H1 (cell line): ENCODE results near the gene GJB6. TPM values are rescaled to one million over a fixed set of nuclear protein-coding genes. Genes with fewer than 3 reads are reported as not detected.

Experiments used
- CTCF ChIA-PET: fragments of 300-600 bp; sonication (Branson Sonifier 250); formaldehyde crosslinking; loops from one replicate; lab custom pipeline; 2021; ENCODE audit not compliant: partially characterized antibody; lab: Charles Lee
- POLR2A ChIA-PET: fragments of 300-600 bp; sonication (Branson Sonifier 250); formaldehyde crosslinking; loops from one replicate; lab custom pipeline; 2021; ENCODE audit warnings: inconsistent platforms; ENCODE audit not compliant: partially characterized antibody; lab: Charles Lee
- DNase-seq, 2 experiments: peaks; one replicate each; pipeline versions ENCODE4 v3.0.0 to v3.0.0-alpha.2; 2010 to 2022; ENCODE audit warnings: low spot score in 2 of 2, low read depth in 1 of 2, mixed read lengths in 1 of 2
- FAIRE-seq: peaks from 2 replicates; lab custom pipeline; 2011; peaks lifted over from hg19 to GRCh38; lab: Jason Lieb, UNC
- H2AFZ ChIP-seq: 2 replicates; pipeline ENCODE4 v1.8.1; 2012; ENCODE audit warnings: low read length, inconsistent platforms
- H2AK5ac ChIP-seq: 2 replicates; pipeline ENCODE4 v1.6.1; 2013; ENCODE audit warnings: low read depth, low read length
- H2BK120ac ChIP-seq: replicated peaks from 2 replicates; pipeline ENCODE3; 2013; ENCODE audit warnings: low read depth, low read length, inconsistent platforms
- H2BK12ac ChIP-seq: 2 replicates; pipeline ENCODE4 v1.6.1; 2013; ENCODE audit warnings: low read depth, low read length
- H2BK15ac ChIP-seq: 2 replicates; pipeline ENCODE4 v1.6.1; 2013; ENCODE audit warnings: low read length
- H2BK20ac ChIP-seq: 2 replicates; pipeline ENCODE4 v1.6.1; 2013; ENCODE audit warnings: low read length
- H2BK5ac ChIP-seq: 2 replicates; pipeline ENCODE4 v1.6.1; 2013; ENCODE audit warnings: low read depth, low read length
- H3K14ac ChIP-seq: 2 replicates; pipeline ENCODE4 v1.6.1; 2013; ENCODE audit warnings: inconsistent platforms; ENCODE audit not compliant: insufficient read length
- H3K18ac ChIP-seq: 2 replicates; pipeline ENCODE4 v1.6.1; 2013; ENCODE audit warnings: low read length; ENCODE audit errors: extremely low read depth
- H3K23ac ChIP-seq: 2 replicates; pipeline ENCODE4 v1.6.1; 2013; ENCODE audit warnings: inconsistent platforms; ENCODE audit not compliant: insufficient read length
- H3K23me2 ChIP-seq: 2 replicates; pipeline ENCODE4 v1.6.1; 2013; ENCODE audit warnings: low read depth, low read length
- H3K27ac ChIP-seq: 2 replicates; pipeline ENCODE4 v1.6.1; 2011; ENCODE audit warnings: low read depth, low read length, inconsistent platforms
- H3K27me3 ChIP-seq, 4 experiments: replicated peaks in 1 of 4; 1 replicate in 1 of 4; 2 replicates in 3 of 4; pipeline versions ENCODE4 v1.6.1 to v1.8.1; 2011 to 2013; ENCODE audit warnings: low read length in 3 of 4, mild to moderate bottlenecking in 3 of 4, inconsistent platforms in 2 of 4, mixed read lengths in 2 of 4, moderate library complexity in 1 of 4; ENCODE audit not compliant: control insufficient read depth in 3 of 4, insufficient read depth in 3 of 4; ENCODE audit errors: extremely low read depth in 1 of 4
- H3K36me3 ChIP-seq, 4 experiments: 2 replicates each; pipeline versions ENCODE4 v1.6.1 to v1.8.1; 2011 to 2013; ENCODE audit warnings: mild to moderate bottlenecking in 4 of 4, low read length in 3 of 4, moderate library complexity in 2 of 4, control low read depth in 1 of 4, inconsistent platforms in 1 of 4; ENCODE audit not compliant: insufficient read depth in 4 of 4, control insufficient read depth in 2 of 4
- H3K4ac ChIP-seq: replicated peaks from 2 replicates; pipeline ENCODE3; 2013; ENCODE audit warnings: low read length, low read depth, mixed read lengths, inconsistent platforms; ENCODE audit not compliant: insufficient read length
- H3K4me1 ChIP-seq, 4 experiments: replicated peaks in 1 of 4; 1 replicate in 1 of 4; 2 replicates in 3 of 4; pipeline versions ENCODE4 v1.6.1 to v1.8.1; 2011 to 2013; ENCODE audit warnings: low read length in 3 of 4, inconsistent platforms in 2 of 4, mixed read lengths in 1 of 4; ENCODE audit not compliant: insufficient read depth in 4 of 4, control insufficient read depth in 3 of 4
- H3K4me2 ChIP-seq, 2 experiments: 2 replicates each; pipeline versions ENCODE4 v1.6.1 to v1.8.1; 2011 to 2013; ENCODE audit warnings: low read depth in 2 of 2, low read length in 2 of 2, control low read depth in 1 of 2, inconsistent platforms in 1 of 2, mild to moderate bottlenecking in 1 of 2; ENCODE audit not compliant: insufficient read depth in 1 of 2
- H3K4me3 ChIP-seq, 4 experiments: fragments of 200-600, 300-600 bp in 1 of 4; sonication (generic), shearing (Covaris generic), sonication (Bioruptor Twin) in 1 of 4; 2 replicates each; pipeline versions ENCODE4 v1.5.1 to v1.8.1; 2011 to 2016; ENCODE audit warnings: low read length in 4 of 4, low read depth in 3 of 4, control low read depth in 2 of 4, inconsistent platforms in 2 of 4, mild to moderate bottlenecking in 2 of 4, mixed read lengths in 1 of 4, moderate library complexity in 1 of 4; ENCODE audit not compliant: insufficient read depth in 2 of 4; ENCODE audit errors: extremely low read depth in 1 of 4
- H3K56ac ChIP-seq: replicated peaks from 2 replicates; pipeline ENCODE3; 2013; ENCODE audit warnings: low read depth, mild to moderate bottlenecking, mixed read lengths, low read length, inconsistent platforms; ENCODE audit not compliant: insufficient read length
- H3K79me1 ChIP-seq: 2 replicates; pipeline ENCODE4 v1.6.1; 2013; ENCODE audit warnings: low read depth, low read length, control low read depth
- H3K79me2 ChIP-seq, 2 experiments: 2 replicates each; pipeline versions ENCODE4 v1.6.1 to v1.8.1; 2012 to 2013; ENCODE audit warnings: low read length in 2 of 2, mild to moderate bottlenecking in 2 of 2, inconsistent platforms in 1 of 2; ENCODE audit not compliant: insufficient read depth in 2 of 2, control insufficient read depth in 1 of 2
- H3K9ac ChIP-seq, 4 experiments: replicated peaks in 1 of 4; 1 replicate in 1 of 4; 2 replicates in 3 of 4; pipeline versions ENCODE4 v1.6.1 to v1.8.1; 2011 to 2013; ENCODE audit warnings: low read depth in 3 of 4, low read length in 3 of 4, control low read depth in 2 of 4, mild to moderate bottlenecking in 2 of 4, moderate library complexity in 2 of 4, inconsistent platforms in 1 of 4; ENCODE audit errors: extremely low read depth in 1 of 4
- H3K9me3 ChIP-seq, 2 experiments: 2 replicates each; pipeline versions ENCODE4 v1.6.1 to v1.8.1; 2012 to 2013; ENCODE audit warnings: mild to moderate bottlenecking in 2 of 2, moderate library complexity in 2 of 2, control low read depth in 1 of 2, inconsistent platforms in 1 of 2, low read depth in 1 of 2, low read length in 1 of 2, mixed read lengths in 1 of 2; ENCODE audit not compliant: insufficient read depth in 2 of 2
- H4K20me1 ChIP-seq, 2 experiments: replicated peaks in 1 of 2; 2 replicates each; pipeline versions ENCODE3 to v1.8.1; 2011 to 2013; ENCODE audit warnings: inconsistent platforms in 2 of 2, low read length in 2 of 2, mild to moderate bottlenecking in 1 of 2; ENCODE audit not compliant: insufficient read depth in 2 of 2, control insufficient read depth in 1 of 2
- H4K5ac ChIP-seq: 2 replicates; pipeline ENCODE4 v1.6.1; 2013; ENCODE audit warnings: low read length, low read depth, mixed read lengths, inconsistent platforms; ENCODE audit not compliant: insufficient read length
- H4K8ac ChIP-seq: 2 replicates; pipeline ENCODE4 v1.8.0; 2013; ENCODE audit warnings: mild to moderate bottlenecking, moderate library complexity, low read length, inconsistent platforms; ENCODE audit not compliant: insufficient read depth; ENCODE audit errors: extremely low read depth
- H4K91ac ChIP-seq: replicated peaks from 2 replicates; pipeline ENCODE3; 2013; ENCODE audit warnings: low read length, mixed read lengths, inconsistent platforms; ENCODE audit not compliant: insufficient read length
- BRCA1 ChIP-seq: IDR thresholded peaks from 2 replicates; pipeline ENCODE4 v1.6.1; 2012; ENCODE audit warnings: low read depth, low read length, improper control_type of control experiment
- CEBPB ChIP-seq: IDR thresholded peaks from 2 replicates; pipeline ENCODE4 v1.6.1; 2012; ENCODE audit warnings: low read depth, low read length
- POLR2AphosphoS5 ChIP-seq: IDR thresholded peaks from 2 replicates; pipeline ENCODE4 v1.6.1; 2011; ENCODE audit warnings: low read depth, low read length
- TAF1 ChIP-seq: IDR thresholded peaks from 2 replicates; pipeline ENCODE4 v1.6.1; 2011; ENCODE audit warnings: mild to moderate bottlenecking, low read depth, low read length
- WGBS, 2 experiments: shearing (Covaris generic) in 1 of 2; methylation state at CpG; one replicate each; pipeline versions ENCODE4 v1.1.6 to v1.1.7; 2013 to 2015; ENCODE audit warnings: low lambda C conversion rate in 2 of 2, mixed read lengths in 2 of 2, inconsistent platforms in 1 of 2, low coverage in 1 of 2, missing lambda C conversion rate in 1 of 2; ENCODE audit not compliant: insufficient replicate concordance in 2 of 2, insufficient coverage in 1 of 2, insufficient read length in 1 of 2; ENCODE audit errors: extremely low coverage in 1 of 2, missing lambda C conversion rate in 1 of 2; 5-methylcytosine and 5-hydroxymethylcytosine counted together
- polyA plus RNA-seq, 7 experiments: library from polyadenylated mRNA; depleted of rRNA in 3 of 7; stranded (reverse) in 5 of 7; unstranded in 2 of 7; fragments of >200 nt in 5 of 7; fragments of 200-250 nt in 2 of 7; gene quantifications; 1 replicate in 5 of 7; 2 replicates in 1 of 7; 4 replicates in 1 of 7; pipeline versions ENCODE4 v1.2.1 to v1.2.3, GENCODE V29; 2011 to 2013; ENCODE audit warnings: missing spikeins in 2 of 7, mixed read lengths in 2 of 7
- total RNA-seq: library from RNA; stranded (reverse); fragmentation: NEBNext Ultra II Directional; extraction: Animal tissue kit (Norgen Biotek cat#: 25700); gene quantifications from 2 replicates; pipeline ENCODE4 v1.2.1, GENCODE V29; 2021

The GJB6 gene
- total and polyA plus RNA-seq, 2 of the 8 experiments (the other 6 are each of a cell fraction or from before 2014, with no cell fraction given): not detected

DNA sequence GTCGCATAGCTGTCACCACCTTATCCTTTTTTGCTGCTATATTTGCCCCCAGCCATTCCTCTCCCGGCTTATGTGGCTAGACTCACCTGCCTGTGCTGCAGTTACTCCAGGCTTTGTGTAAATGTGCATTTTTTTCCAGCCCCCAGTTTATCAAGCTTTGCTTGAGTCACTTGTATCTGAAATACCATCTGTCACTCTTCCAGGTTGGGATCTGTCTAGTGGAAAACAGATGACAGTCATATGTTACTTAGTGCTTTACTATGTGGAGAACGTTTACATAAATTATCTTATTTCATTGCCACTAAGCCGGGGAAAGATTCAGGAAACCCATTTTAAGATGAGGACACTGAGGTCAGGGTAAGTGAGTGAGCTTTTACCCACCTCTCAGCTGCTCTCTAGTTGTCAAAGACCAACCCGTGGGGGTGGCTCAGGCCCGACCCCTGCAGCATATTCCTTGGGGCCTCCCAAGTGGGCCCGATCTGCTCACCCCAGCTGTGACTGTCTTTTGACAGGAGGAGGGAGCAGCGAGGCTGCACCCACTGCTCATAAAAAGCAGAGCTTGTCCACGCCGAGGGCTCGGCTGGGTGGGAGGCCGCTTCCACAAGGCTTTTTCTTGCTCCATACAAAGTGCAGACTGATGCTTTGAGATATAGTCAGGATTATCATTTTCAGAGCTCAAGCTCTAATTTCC lies 46.6 kb downstream of the GJB6 start:
- Histone ChIP-seq H3K27ac (no peak overlapping the region), H2AFZ (no peak overlapping the region), H3K79me1 (no peaks in the 10 kb centered on the region), H2BK120ac (no peak overlapping the region), H3K4ac (no peak overlapping the region), H3K14ac (no peak overlapping the region), H4K91ac (no peak overlapping the region), H3K79me2 (no peaks in the 10 kb centered on the region), H4K20me1 (no peaks in the 10 kb centered on the region), H3K36me3 (no peaks in the 10 kb centered on the region), H2BK12ac (no peak overlapping the region), H3K18ac (no peak overlapping the region), H2BK20ac (no peak overlapping the region), H3K4me1 (no peaks in the 10 kb centered on the region), H3K56ac (no peak overlapping the region), H4K5ac (no peak overlapping the region), H3K9me3 (no peaks in the 10 kb centered on the region), H2BK15ac (no peak overlapping the region), H3K23me2 (no peaks in the 10 kb centered on the region), H3K23ac (no peak overlapping the region), H2BK5ac (no peak overlapping the region), H3K9ac (no peak overlapping the region), H3K4me2 (no peak overlapping the region), H4K8ac (no peak overlapping the region), H3K27me3 (peaks cover 6 to 18% (median 18%) of the 10 kb centered on the region in 4 experiments), H3K4me3 (no peak overlapping the region), H2AK5ac (no peak overlapping the region)
- 71% methylated on average over 12 of the region's 12 CpGs; no CpG with 5 or more reads in 1 of the 2 experiments for WGBS, 2 experiments
- DNase-seq (no peak), FAIRE-seq (no peak)
- ChIA-PET POLR2A (no interaction called here), CTCF (interaction anchor here (0.6 to 2.2 kb wide), 6 partner anchors 9 to 304 kb away, joined by 4 to 8 read pairs (median 5); partner anchors contain the start of gene GJA3)
- TF ChIP-seq BRCA1: no peak
- TF ChIP-seq TAF1: no peak
- no peak for TF ChIP-seq CEBPB
- TF ChIP-seq POLR2AphosphoS5: no peak
